HepG2 (cell line): Measurements from ENCODE around the gene RPP25L. TPM values are rescaled to one million over a fixed set of nuclear protein-coding genes. Genes with fewer than 3 reads are reported as not detected.

Source experiments
- ATAC-seq: fragments of 200-7000 bp; cut with Tn5 transposase; 3 replicates; pipeline ENCODE4 v1.9.1; 2020; ENCODE audit warnings: mild to moderate bottlenecking, moderate library complexity
- BruUV-seq: library from RNA; stranded (reverse); fragments of 400-500 nt; replicated peaks from 2 replicates; lab custom pipeline; 2021; lab: Mats Ljungman, UMichigan
- CTCF ChIA-PET: fragments of 300-600 bp; formaldehyde crosslinking; extraction: SDS; loops from one replicate; lab custom pipeline; 2021; ENCODE audit warnings: low total read pairs, inconsistent platforms, low intra/inter-chr PET ratio; lab: Yijun Ruan, JAX
- POLR2A ChIA-PET: fragments of 350-600 bp; sonication (Branson Sonifier 250); formaldehyde crosslinking; loops from one replicate; lab custom pipeline; 2020; ENCODE audit warnings: antibody characterized with exemption, inconsistent platforms; lab: Yijun Ruan, JAX
- DNase-seq: peaks from one replicate; pipeline ENCODE4 v3.0.0-alpha.2; 2015; ENCODE audit warnings: low spot score
- FAIRE-seq: peaks from 3 replicates; lab custom pipeline; 2011; peaks lifted over from hg19 to GRCh38; lab: Jason Lieb, UNC
- H2AFZ ChIP-seq: one replicate; pipeline ENCODE4 v1.6.1; 2011; ENCODE audit warnings: low read length, inconsistent platforms
- H3K27ac ChIP-seq: fragments of 300-600 bp; 3 replicates; pipeline ENCODE4 v1.8.0; 2011; ENCODE audit warnings: mixed run types, mild to moderate bottlenecking, mixed read lengths, low read length, inconsistent platforms; ENCODE audit not compliant: insufficient read depth; ENCODE audit errors: extremely low read length
- H3K27me3 ChIP-seq, 2 experiments: fragments of 200-600 bp in 1 of 2; 2 replicates in 1 of 2; 3 replicates in 1 of 2; pipeline versions ENCODE4 v1.6.0 to v1.8.0; 2011; ENCODE audit warnings: low read length in 2 of 2, mild to moderate bottlenecking in 2 of 2, moderate library complexity in 2 of 2, inconsistent platforms in 1 of 2; ENCODE audit not compliant: insufficient read depth in 2 of 2, control insufficient read depth in 1 of 2
- H3K36me3 ChIP-seq, 2 experiments: fragments of 200-600 bp in 1 of 2; replicated peaks in 1 of 2; 2 replicates in 1 of 2; 3 replicates in 1 of 2; pipeline versions ENCODE4 v1.5.1 to v1.8.0; 2011; ENCODE audit warnings: low read length in 2 of 2, inconsistent platforms in 1 of 2; ENCODE audit not compliant: insufficient read depth in 2 of 2, control insufficient read depth in 1 of 2
- H3K4me1 ChIP-seq: 2 replicates; pipeline ENCODE4 v1.5.1; 2012; ENCODE audit warnings: low read length, inconsistent platforms; ENCODE audit not compliant: insufficient read depth
- H3K4me2 ChIP-seq: 2 replicates; pipeline ENCODE4 v1.6.0; 2011; ENCODE audit warnings: low read depth, low read length, inconsistent platforms
- H3K4me3 ChIP-seq, 3 experiments: fragments of 200-600 bp in 1 of 3; sonication (generic), shearing (Covaris generic) in 1 of 3; replicated peaks in 1 of 3; 2 replicates each; pipeline ENCODE4 v1.5.1; 2011 to 2016; ENCODE audit warnings: low read length in 3 of 3, inconsistent platforms in 2 of 3, low read depth in 2 of 3, mild to moderate bottlenecking in 2 of 3, control low read depth in 1 of 3, mixed read lengths in 1 of 3; ENCODE audit not compliant: insufficient read depth in 1 of 3
- H3K79me2 ChIP-seq: one replicate; pipeline ENCODE4 v1.6.1; 2011; ENCODE audit warnings: low read length, inconsistent platforms; ENCODE audit not compliant: insufficient read depth
- H3K9ac ChIP-seq: 2 replicates; pipeline ENCODE4 v1.6.0; 2011; ENCODE audit warnings: mild to moderate bottlenecking, low read depth, low read length, inconsistent platforms; ENCODE audit not compliant: insufficient read depth
- H3K9me3 ChIP-seq: 2 replicates; pipeline ENCODE4 v1.5.1; 2012; ENCODE audit warnings: mild to moderate bottlenecking, low read length
- H4K20me1 ChIP-seq: 2 replicates; pipeline ENCODE4 v1.6.0; 2011; ENCODE audit warnings: inconsistent platforms, mild to moderate bottlenecking, low read length, moderate library complexity; ENCODE audit not compliant: insufficient read depth
- MAFG ChIP-seq: sonication (generic); formaldehyde crosslinking; IDR thresholded peaks from 2 replicates; pipeline ENCODE4 v1.5.1; 2020; ENCODE audit warnings: mild to moderate bottlenecking, missing genetic modification reagents
- NR1H2 ChIP-seq: sonication (generic); formaldehyde crosslinking; IDR thresholded peaks from 2 replicates; pipeline ENCODE4 v1.8.1; 2022; ENCODE audit warnings: low read depth, missing genetic modification reagents, borderline replicate concordance
- ZNF333 ChIP-seq: sonication (generic); formaldehyde crosslinking; IDR thresholded peaks from 2 replicates; pipeline ENCODE4 v1.4.0; 2020; ENCODE audit warnings: mild to moderate bottlenecking, missing genetic modification reagents, borderline replicate concordance
- WGBS: methylation state at CpG from one replicate; pipeline ENCODE4 v1.1.6; 2017; ENCODE audit warnings: low lambda C conversion rate; 5-methylcytosine and 5-hydroxymethylcytosine counted together
- in situ Hi-C: cut with HindIII; loops from 2 replicates; pipeline ENCODE4 v1.10.0; 2017; ENCODE audit warnings: low pct_unique_long_range_greater_than_20kb; ENCODE audit not compliant: extremely low pct_ligation_motif_present
- intact Hi-C: fragments of 100-400 bp; cut with micrococcal nuclease; formaldehyde crosslinking; loops from one replicate; pipeline ENCODE4 v1.10.0; 2022; ENCODE audit not compliant: unreplicated experiment
- polyA plus RNA-seq, 8 experiments: library from polyadenylated mRNA; depleted of rRNA in 3 of 8; stranded (reverse) in 7 of 8; unstranded in 1 of 8; fragments of >200 nt; fragmentation: Illumina TruSeq in 4 of 8; extraction: Trizol in 4 of 8; gene quantifications; 2 replicates each; pipeline versions ENCODE4 v1.2.1 to v1.2.3, GENCODE V29; 2011 to 2016; ENCODE audit warnings: low read depth in 4 of 8, missing spikeins in 1 of 8, mixed read lengths in 1 of 8; ENCODE audit not compliant: insufficient read depth in 1 of 8
- total RNA-seq, 5 experiments: library from RNA; depleted of rRNA; stranded (reverse); fragments of >200 nt; fragmentation: Illumina TruSeq; extraction: Trizol; gene quantifications; 2 replicates each; pipeline ENCODE4 v1.2.3, GENCODE V29; 2016; ENCODE audit warnings: low read depth in 1 of 5
- TF ChIP-seq, protein P1 (sequence below): sonication (generic); formaldehyde crosslinking; IDR thresholded peaks from 2 replicates; pipeline ENCODE4 v1.4.0; 2020; ENCODE audit warnings: mild to moderate bottlenecking, missing genetic modification reagents
- TF ChIP-seq, protein P2 (sequence below): sonication (generic); formaldehyde crosslinking; IDR thresholded peaks from 2 replicates; pipeline ENCODE4 v1.5.1; 2020; ENCODE audit warnings: missing genetic modification reagents, mild to moderate bottlenecking, borderline replicate concordance
- TF ChIP-seq, protein P3 (sequence below): sonication (generic); formaldehyde crosslinking; IDR thresholded peaks from 2 replicates; pipeline ENCODE4 v1.5.1; 2020; ENCODE audit warnings: mild to moderate bottlenecking, missing genetic modification reagents

Gene RPP25L
- total and polyA plus RNA-seq, 2 of the 13 experiments (the other 11 are each of a cell fraction or from before 2014, with no cell fraction given) = 24.5 to 27.3 TPM

DNA sequence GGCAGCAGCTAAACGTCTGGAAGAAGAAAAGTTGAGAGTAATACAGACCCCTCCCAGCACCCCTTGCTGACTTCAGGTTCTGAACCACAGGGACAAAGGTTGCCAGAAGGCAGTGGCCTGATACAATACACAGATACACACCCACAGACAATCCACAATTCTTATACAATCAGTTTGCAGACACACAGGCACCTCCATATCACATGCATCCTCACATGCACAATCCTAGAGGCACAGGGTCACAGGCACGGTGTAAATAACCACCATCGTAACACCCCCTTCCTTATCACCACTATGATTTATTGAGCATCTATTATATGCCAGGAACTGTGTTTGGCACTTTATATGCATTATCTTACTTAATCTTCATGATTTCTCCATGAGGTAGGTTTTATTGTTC lies 30.6 kb downstream of the RPP25L start:
- H3K36me3 ChIP-seq = no peaks in the 10 kb centered on the region
- ChIA-PET CTCF (no interaction called here), POLR2A (no interaction called here)
- WGBS = 40% methylated on average over 3 of the region's 3 CpGs
- intact Hi-C loops (no loop called here), in situ Hi-C loops (no loop called here)
- DNase-seq (no peak), ATAC-seq (no peak), FAIRE-seq (no peak)
- no peak overlapping the region for H3K4me2 ChIP-seq
- no peak overlapping the region for H2AFZ ChIP-seq
- no peak overlapping the region for H3K27ac ChIP-seq
- no peak overlapping the region for H3K4me3 ChIP-seq
- H3K27me3 ChIP-seq = peaks cover 9 to 77% of the 10 kb centered on the region in 2 experiments
- H3K79me2 ChIP-seq = no peaks in the 10 kb centered on the region
- no peaks in the 10 kb centered on the region for H4K20me1 ChIP-seq
- no peak overlapping the region for H3K9ac ChIP-seq
- H3K4me1 ChIP-seq = no peaks in the 10 kb centered on the region
- BruUV-seq = no TSS peak
- TF ChIP-seq ZNF333 (CRISPR knock-in tag) (no peak), NR1H2 (CRISPR knock-in tag) (no peak), MAFG (CRISPR knock-in tag) (no peak)
- TF ChIP-seq, protein P1, sequence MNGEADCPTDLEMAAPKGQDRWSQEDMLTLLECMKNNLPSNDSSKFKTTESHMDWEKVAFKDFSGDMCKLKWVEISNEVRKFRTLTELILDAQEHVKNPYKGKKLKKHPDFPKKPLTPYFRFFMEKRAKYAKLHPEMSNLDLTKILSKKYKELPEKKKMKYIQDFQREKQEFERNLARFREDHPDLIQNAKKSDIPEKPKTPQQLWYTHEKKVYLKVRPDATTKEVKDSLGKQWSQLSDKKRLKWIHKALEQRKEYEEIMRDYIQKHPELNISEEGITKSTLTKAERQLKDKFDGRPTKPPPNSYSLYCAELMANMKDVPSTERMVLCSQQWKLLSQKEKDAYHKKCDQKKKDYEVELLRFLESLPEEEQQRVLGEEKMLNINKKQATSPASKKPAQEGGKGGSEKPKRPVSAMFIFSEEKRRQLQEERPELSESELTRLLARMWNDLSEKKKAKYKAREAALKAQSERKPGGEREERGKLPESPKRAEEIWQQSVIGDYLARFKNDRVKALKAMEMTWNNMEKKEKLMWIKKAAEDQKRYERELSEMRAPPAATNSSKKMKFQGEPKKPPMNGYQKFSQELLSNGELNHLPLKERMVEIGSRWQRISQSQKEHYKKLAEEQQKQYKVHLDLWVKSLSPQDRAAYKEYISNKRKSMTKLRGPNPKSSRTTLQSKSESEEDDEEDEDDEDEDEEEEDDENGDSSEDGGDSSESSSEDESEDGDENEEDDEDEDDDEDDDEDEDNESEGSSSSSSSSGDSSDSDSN (CRISPR knock-in tag) = no peak
- TF ChIP-seq, protein P2, sequence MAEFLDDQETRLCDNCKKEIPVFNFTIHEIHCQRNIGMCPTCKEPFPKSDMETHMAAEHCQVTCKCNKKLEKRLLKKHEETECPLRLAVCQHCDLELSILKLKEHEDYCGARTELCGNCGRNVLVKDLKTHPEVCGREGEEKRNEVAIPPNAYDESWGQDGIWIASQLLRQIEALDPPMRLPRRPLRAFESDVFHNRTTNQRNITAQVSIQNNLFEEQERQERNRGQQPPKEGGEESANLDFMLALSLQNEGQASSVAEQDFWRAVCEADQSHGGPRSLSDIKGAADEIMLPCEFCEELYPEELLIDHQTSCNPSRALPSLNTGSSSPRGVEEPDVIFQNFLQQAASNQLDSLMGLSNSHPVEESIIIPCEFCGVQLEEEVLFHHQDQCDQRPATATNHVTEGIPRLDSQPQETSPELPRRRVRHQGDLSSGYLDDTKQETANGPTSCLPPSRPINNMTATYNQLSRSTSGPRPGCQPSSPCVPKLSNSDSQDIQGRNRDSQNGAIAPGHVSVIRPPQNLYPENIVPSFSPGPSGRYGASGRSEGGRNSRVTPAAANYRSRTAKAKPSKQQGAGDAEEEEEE (CRISPR knock-in tag) = no peak
- TF ChIP-seq, protein P3, sequence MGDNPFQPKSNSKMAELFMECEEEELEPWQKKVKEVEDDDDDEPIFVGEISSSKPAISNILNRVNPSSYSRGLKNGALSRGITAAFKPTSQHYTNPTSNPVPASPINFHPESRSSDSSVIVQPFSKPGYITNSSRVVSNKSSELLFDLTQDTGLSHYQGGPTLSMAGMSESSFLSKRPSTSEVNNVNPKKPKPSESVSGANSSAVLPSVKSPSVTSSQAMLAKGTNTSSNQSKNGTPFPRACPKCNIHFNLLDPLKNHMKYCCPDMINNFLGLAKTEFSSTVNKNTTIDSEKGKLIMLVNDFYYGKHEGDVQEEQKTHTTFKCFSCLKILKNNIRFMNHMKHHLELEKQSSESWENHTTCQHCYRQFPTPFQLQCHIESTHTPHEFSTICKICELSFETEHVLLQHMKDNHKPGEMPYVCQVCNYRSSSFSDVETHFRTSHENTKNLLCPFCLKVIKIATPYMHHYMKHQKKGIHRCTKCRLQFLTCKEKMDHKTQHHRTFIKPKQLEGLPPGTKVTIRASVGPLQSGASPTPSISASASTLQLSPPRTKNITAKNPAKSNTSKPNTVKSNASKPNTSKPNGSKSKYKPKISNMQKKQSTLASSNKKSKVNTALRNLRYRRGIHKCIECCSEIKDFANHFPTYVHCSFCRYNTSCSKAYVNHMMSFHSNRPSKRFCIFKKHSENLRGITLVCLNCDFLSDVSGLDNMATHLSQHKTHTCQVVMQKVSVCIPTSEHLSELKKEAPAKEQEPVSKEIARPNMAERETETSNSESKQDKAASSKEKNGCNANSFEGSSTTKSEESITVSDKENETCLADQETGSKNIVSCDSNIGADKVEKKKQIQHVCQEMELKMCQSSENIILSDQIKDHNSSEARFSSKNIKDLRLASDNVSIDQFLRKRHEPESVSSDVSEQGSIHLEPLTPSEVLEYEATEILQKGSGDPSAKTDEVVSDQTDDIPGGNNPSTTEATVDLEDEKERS (CRISPR knock-in tag) = no peak
- no peaks in the 10 kb centered on the region for H3K9me3 ChIP-seq
